Urinary bladder (tissue), 4 donors: ENCODE data around the gene MLEC. TPM values are rescaled to one million over a fixed set of nuclear protein-coding genes. Genes with fewer than 3 reads are reported as not detected.
A peak's percentile ranks its signal among the peaks of the same experiment; 100 is the strongest.
"Not testable (repeated sequence)": the region's sequence is repeated elsewhere in the genome, so short reads cannot be mapped to it uniquely, and the experiment has no call there.

Source experiments
- DNase-seq: peaks from one replicate; pipeline ENCODE4 v3.0.0-alpha.2; 2015; ENCODE audit errors: extremely low spot score
- H3K27ac ChIP-seq: one replicate; pipeline ENCODE4 v1.5.1; 2013; ENCODE audit warnings: low read depth, mild to moderate bottlenecking, moderate library complexity
- H3K36me3 ChIP-seq: one replicate; pipeline ENCODE4 v1.6.1; 2013; ENCODE audit warnings: mild to moderate bottlenecking, moderate library complexity; ENCODE audit not compliant: insufficient read depth
- H3K4me1 ChIP-seq: one replicate; pipeline ENCODE4 v1.6.1; 2013; ENCODE audit warnings: mild to moderate bottlenecking, moderate library complexity; ENCODE audit not compliant: insufficient read depth
- H3K4me3 ChIP-seq: one replicate; pipeline ENCODE4 v1.5.1; 2013; ENCODE audit warnings: low read depth, low read length
- WGBS: extraction: QIAGEN DNeasy Blood & Tissue Kit; methylation state at CpG from one replicate; pipeline ENCODE4 v1.1.7; 2013; 5-methylcytosine and 5-hydroxymethylcytosine counted together
- polyA plus RNA-seq: library from polyadenylated mRNA; stranded (reverse); fragments of 200-250 nt; gene quantifications from one replicate; pipeline ENCODE4 v1.2.3, GENCODE V29; 2013
- total RNA-seq: library from RNA; depleted of rRNA; stranded (reverse); fragments of >200 nt; gene quantifications from one replicate; pipeline ENCODE4 v1.2.3, GENCODE V29; 2014
- donor health status: healthy with polysubstance abuse.
- donor health status: healthy.

The MLEC gene
- total and polyA plus RNA-seq, 2 donors, result 54.6 to 89.5 TPM

DNA sequence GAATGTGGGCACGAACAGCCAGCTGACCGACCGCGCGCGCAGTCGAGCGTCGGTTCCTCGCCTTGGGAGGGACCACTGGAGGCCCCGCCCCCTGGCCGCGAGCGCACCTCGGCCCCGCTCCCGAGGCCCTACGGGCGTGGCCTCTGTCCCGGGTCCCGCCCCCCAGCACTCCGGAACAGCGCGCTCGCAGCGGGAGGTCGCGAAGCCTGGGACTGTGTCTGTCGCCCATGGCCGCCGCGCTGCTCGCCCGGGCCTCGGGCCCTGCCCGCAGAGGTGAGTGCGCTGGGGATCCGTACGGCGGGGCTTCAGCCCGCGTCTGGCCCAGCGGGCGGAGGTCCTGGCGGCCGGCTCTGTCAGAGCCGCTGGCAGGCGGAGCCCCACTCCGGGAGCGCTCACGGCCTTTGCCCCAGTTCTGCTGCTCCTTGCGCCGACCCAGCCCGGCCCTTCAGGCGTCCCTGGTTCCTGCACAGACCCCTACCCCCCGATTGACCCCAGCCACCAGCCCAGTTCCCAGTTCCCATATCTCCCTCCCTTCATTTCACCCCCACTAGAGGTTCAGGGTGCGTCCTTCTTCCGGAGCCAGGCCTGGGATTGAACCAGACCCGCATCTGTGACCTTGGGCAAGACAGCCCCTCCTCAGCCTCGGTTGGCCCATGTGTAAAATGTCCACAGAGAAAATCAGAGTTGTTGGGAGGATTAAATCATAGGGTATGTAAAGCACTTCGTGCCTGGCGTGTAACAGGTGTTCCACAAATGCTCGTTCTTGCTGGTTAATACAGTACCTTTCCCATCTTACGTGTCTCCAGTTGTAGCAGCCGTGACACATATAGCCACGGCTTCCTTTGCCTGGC, 38.9 kb downstream of the MLEC start, which contains the start of gene ACADS:
ACADS (plus strand) TSS at position 168 of the 851 bp plus-strand sequence; CDS start at position 228, 60 bp downstream.
- H3K36me3 ChIP-seq, result peaks cover 4% of the 10 kb centered on the region
- H3K27ac ChIP-seq, result peak within 1 kb of the TSS; percentile 42
- H3K4me3 ChIP-seq, result peak within 1 kb of the TSS; percentile 62
- WGBS, result 7% methylated on average over 66 of the region's 66 CpGs
- no peaks in the 10 kb centered on the region for H3K4me1 ChIP-seq
- DNase-seq, result peak; percentile 43

DNA sequence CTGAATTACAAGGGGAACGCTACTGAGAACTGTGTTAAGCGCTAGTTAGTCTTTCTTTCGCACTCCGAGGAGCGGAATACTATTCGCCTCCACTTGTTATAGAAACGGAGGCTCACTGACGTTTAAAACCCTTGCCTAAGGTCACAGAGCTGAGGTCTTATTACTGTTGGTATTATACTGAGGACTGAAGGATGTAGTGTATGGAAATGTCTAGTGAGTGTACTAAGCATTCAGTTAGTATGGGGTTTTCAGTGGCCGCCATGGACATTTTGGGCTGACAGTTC, 39.5 kb downstream of the MLEC start:
- H3K4me3 ChIP-seq, result peak overlapping the region; percentile 62
- H3K36me3 ChIP-seq, result peaks cover 4% of the 10 kb centered on the region
- WGBS, result 87% methylated on average over 9 of the region's 9 CpGs
- H3K27ac ChIP-seq, result no peak overlapping the region
- no peak for DNase-seq
- H3K4me1 ChIP-seq, result no peaks in the 10 kb centered on the region

GRCh38 chr12:120726961-120727360, 40.0 kb downstream of the MLEC start:
- 96% methylated on average over 9 of the region's 9 CpGs for WGBS
- DNase-seq, result no peak
- Histone ChIP-seq H3K27ac (no peak overlapping the region), H3K4me1 (no peaks in the 10 kb centered on the region), H3K4me3 (no peak overlapping the region), H3K36me3 (peaks cover 4% of the 10 kb centered on the region)

- not testable (repeated sequence) for H3K4me1 ChIP-seq, H3K27ac ChIP-seq, H3K4me3 ChIP-seq, DNase-seq, H3K36me3 ChIP-seq
- 95% methylated on average over 35 of the region's 35 CpGs for WGBS
Measured at GRCh38 chr12:120732198-120732597, 45.2 kb downstream of the MLEC start.

GRCh38 chr12:120733574-120733973, 46.6 kb downstream of the MLEC start:
- WGBS, result 97% methylated on average over 3 of the region's 3 CpGs
- DNase-seq, result no peak
- no peak overlapping the region for H3K4me3 ChIP-seq
- no peak overlapping the region for H3K27ac ChIP-seq
- H3K36me3 ChIP-seq, result peaks cover 3% of the 10 kb centered on the region
- H3K4me1 ChIP-seq, result no peaks in the 10 kb centered on the region

DNA sequence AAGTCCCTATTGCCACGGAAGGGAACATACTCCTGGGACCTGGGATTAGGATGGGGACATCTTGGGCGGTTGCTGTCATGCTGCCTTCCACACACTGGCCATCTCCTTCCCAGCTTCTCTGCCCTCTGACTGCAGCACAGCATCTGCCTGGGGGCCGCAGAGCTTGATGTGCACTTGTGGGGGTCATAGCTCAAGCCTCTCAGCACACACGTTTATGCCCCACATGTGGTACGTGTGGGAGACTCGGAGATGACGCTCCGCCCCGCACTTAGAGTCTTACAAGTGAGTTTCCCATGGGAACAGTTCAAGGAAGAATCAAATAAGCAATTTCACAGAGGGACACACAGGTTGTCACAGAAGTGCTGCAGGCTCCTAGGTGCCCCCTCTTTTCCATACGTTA, 47.3 kb downstream of the MLEC start:
- H3K4me3 ChIP-seq, result no peak overlapping the region
- peaks cover 3% of the 10 kb centered on the region for H3K36me3 ChIP-seq
- no peak for DNase-seq
- H3K4me1 ChIP-seq, result no peaks in the 10 kb centered on the region
- 94% methylated on average over 10 of the region's 10 CpGs for whole genome bisulfite sequencing
- H3K27ac ChIP-seq, result no peak overlapping the region

- 93% methylated on average over 3 of the region's 3 CpGs for WGBS
- Histone ChIP-seq H3K36me3 (peaks cover 3% of the 10 kb centered on the region), H3K4me1 (no peaks in the 10 kb centered on the region), H3K4me3 (no peak overlapping the region), H3K27ac (no peak overlapping the region)
- DNase-seq, result no peak
Measured at GRCh38 chr12:120735181-120735580, 48.2 kb downstream of the MLEC start.

GRCh38 chr12:120736404-120737331, 49.7 kb downstream of the MLEC start:
- Histone ChIP-seq H3K4me3 (no peak overlapping the region), H3K4me1 (no peaks in the 10 kb centered on the region), H3K36me3 (no peaks in the 10 kb centered on the region), H3K27ac (no peak overlapping the region)
- no peak for DNase-seq
- 89% methylated on average over 38 of the region's 38 CpGs for WGBS

- WGBS, result 86% methylated on average over 25 of the region's 25 CpGs
- Histone ChIP-seq H3K4me3 (no peak overlapping the region), H3K36me3 (no peaks in the 10 kb centered on the region), H3K27ac (no peak overlapping the region), H3K4me1 (no peaks in the 10 kb centered on the region)
- DNase-seq, result no peak
Measured at GRCh38 chr12:120737557-120738251, 50.8 kb downstream of the MLEC start.

- 91% methylated on average over 31 of the region's 31 CpGs for WGBS
- H3K4me3 ChIP-seq, result no peak overlapping the region
- DNase-seq, result no peak
- no peaks in the 10 kb centered on the region for H3K36me3 ChIP-seq
- H3K4me1 ChIP-seq, result no peaks in the 10 kb centered on the region
- H3K27ac ChIP-seq, result no peak overlapping the region
Measured at GRCh38 chr12:120738252-120739030, 51.5 kb downstream of the MLEC start.

GRCh38 chr12:120739031-120739762, 52.2 kb downstream of the MLEC start:
- H3K4me1 ChIP-seq, result no peaks in the 10 kb centered on the region
- DNase-seq, result no peak
- H3K36me3 ChIP-seq, result no peaks in the 10 kb centered on the region
- no peak overlapping the region for H3K27ac ChIP-seq
- H3K4me3 ChIP-seq, result no peak overlapping the region
- 95% methylated on average over 38 of the region's 38 CpGs for WGBS

- Histone ChIP-seq H3K4me1 (no peaks in the 10 kb centered on the region), H3K4me3 (no peak overlapping the region), H3K36me3 (no peaks in the 10 kb centered on the region), H3K27ac (no peak overlapping the region)
- no peak for DNase-seq
- 82% methylated on average over 16 of the region's 16 CpGs for WGBS
Measured at GRCh38 chr12:120739821-120740613, 53.1 kb downstream of the MLEC start.
